H1 (cell line): ENCODE results near the gene ASPDH. TPM values are rescaled to one million over a fixed set of nuclear protein-coding genes. Genes with fewer than 3 reads are reported as not detected.

Experiments used
- CTCF ChIA-PET: fragments of 300-600 bp; sonication (Branson Sonifier 250); formaldehyde crosslinking; loops from one replicate; lab custom pipeline; 2021; ENCODE audit not compliant: partially characterized antibody; lab: Charles Lee
- POLR2A ChIA-PET: fragments of 300-600 bp; sonication (Branson Sonifier 250); formaldehyde crosslinking; loops from one replicate; lab custom pipeline; 2021; ENCODE audit warnings: inconsistent platforms; ENCODE audit not compliant: partially characterized antibody; lab: Charles Lee
- DNase-seq, 2 experiments: peaks; one replicate each; pipeline versions ENCODE4 v3.0.0 to v3.0.0-alpha.2; 2010 to 2022; ENCODE audit warnings: low spot score in 2 of 2, low read depth in 1 of 2, mixed read lengths in 1 of 2
- FAIRE-seq: peaks from 2 replicates; lab custom pipeline; 2011; peaks lifted over from hg19 to GRCh38; lab: Jason Lieb, UNC
- H2AFZ ChIP-seq: 2 replicates; pipeline ENCODE4 v1.8.1; 2012; ENCODE audit warnings: low read length, inconsistent platforms
- H2AK5ac ChIP-seq: 2 replicates; pipeline ENCODE4 v1.6.1; 2013; ENCODE audit warnings: low read depth, low read length
- H2BK120ac ChIP-seq: replicated peaks from 2 replicates; pipeline ENCODE3; 2013; ENCODE audit warnings: low read depth, low read length, inconsistent platforms
- H2BK12ac ChIP-seq: 2 replicates; pipeline ENCODE4 v1.6.1; 2013; ENCODE audit warnings: low read depth, low read length
- H2BK15ac ChIP-seq: 2 replicates; pipeline ENCODE4 v1.6.1; 2013; ENCODE audit warnings: low read length
- H2BK20ac ChIP-seq: 2 replicates; pipeline ENCODE4 v1.6.1; 2013; ENCODE audit warnings: low read length
- H2BK5ac ChIP-seq: 2 replicates; pipeline ENCODE4 v1.6.1; 2013; ENCODE audit warnings: low read depth, low read length
- H3K14ac ChIP-seq: 2 replicates; pipeline ENCODE4 v1.6.1; 2013; ENCODE audit warnings: inconsistent platforms; ENCODE audit not compliant: insufficient read length
- H3K18ac ChIP-seq: 2 replicates; pipeline ENCODE4 v1.6.1; 2013; ENCODE audit warnings: low read length; ENCODE audit errors: extremely low read depth
- H3K23ac ChIP-seq: 2 replicates; pipeline ENCODE4 v1.6.1; 2013; ENCODE audit warnings: inconsistent platforms; ENCODE audit not compliant: insufficient read length
- H3K23me2 ChIP-seq: 2 replicates; pipeline ENCODE4 v1.6.1; 2013; ENCODE audit warnings: low read depth, low read length
- H3K27ac ChIP-seq: 2 replicates; pipeline ENCODE4 v1.6.1; 2011; ENCODE audit warnings: low read depth, low read length, inconsistent platforms
- H3K27me3 ChIP-seq, 4 experiments: replicated peaks in 1 of 4; 1 replicate in 1 of 4; 2 replicates in 3 of 4; pipeline versions ENCODE4 v1.6.1 to v1.8.1; 2011 to 2013; ENCODE audit warnings: low read length in 3 of 4, mild to moderate bottlenecking in 3 of 4, inconsistent platforms in 2 of 4, mixed read lengths in 2 of 4, moderate library complexity in 1 of 4; ENCODE audit not compliant: control insufficient read depth in 3 of 4, insufficient read depth in 3 of 4; ENCODE audit errors: extremely low read depth in 1 of 4
- H3K36me3 ChIP-seq, 4 experiments: 2 replicates each; pipeline versions ENCODE4 v1.6.1 to v1.8.1; 2011 to 2013; ENCODE audit warnings: mild to moderate bottlenecking in 4 of 4, low read length in 3 of 4, moderate library complexity in 2 of 4, control low read depth in 1 of 4, inconsistent platforms in 1 of 4; ENCODE audit not compliant: insufficient read depth in 4 of 4, control insufficient read depth in 2 of 4
- H3K4ac ChIP-seq: replicated peaks from 2 replicates; pipeline ENCODE3; 2013; ENCODE audit warnings: low read length, low read depth, mixed read lengths, inconsistent platforms; ENCODE audit not compliant: insufficient read length
- H3K4me1 ChIP-seq, 4 experiments: replicated peaks in 1 of 4; 1 replicate in 1 of 4; 2 replicates in 3 of 4; pipeline versions ENCODE4 v1.6.1 to v1.8.1; 2011 to 2013; ENCODE audit warnings: low read length in 3 of 4, inconsistent platforms in 2 of 4, mixed read lengths in 1 of 4; ENCODE audit not compliant: insufficient read depth in 4 of 4, control insufficient read depth in 3 of 4
- H3K4me2 ChIP-seq, 2 experiments: 2 replicates each; pipeline versions ENCODE4 v1.6.1 to v1.8.1; 2011 to 2013; ENCODE audit warnings: low read depth in 2 of 2, low read length in 2 of 2, control low read depth in 1 of 2, inconsistent platforms in 1 of 2, mild to moderate bottlenecking in 1 of 2; ENCODE audit not compliant: insufficient read depth in 1 of 2
- H3K4me3 ChIP-seq, 4 experiments: fragments of 200-600, 300-600 bp in 1 of 4; sonication (generic), shearing (Covaris generic), sonication (Bioruptor Twin) in 1 of 4; 2 replicates each; pipeline versions ENCODE4 v1.5.1 to v1.8.1; 2011 to 2016; ENCODE audit warnings: low read length in 4 of 4, low read depth in 3 of 4, control low read depth in 2 of 4, inconsistent platforms in 2 of 4, mild to moderate bottlenecking in 2 of 4, mixed read lengths in 1 of 4, moderate library complexity in 1 of 4; ENCODE audit not compliant: insufficient read depth in 2 of 4; ENCODE audit errors: extremely low read depth in 1 of 4
- H3K56ac ChIP-seq: replicated peaks from 2 replicates; pipeline ENCODE3; 2013; ENCODE audit warnings: low read depth, mild to moderate bottlenecking, mixed read lengths, low read length, inconsistent platforms; ENCODE audit not compliant: insufficient read length
- H3K79me1 ChIP-seq: 2 replicates; pipeline ENCODE4 v1.6.1; 2013; ENCODE audit warnings: low read depth, low read length, control low read depth
- H3K79me2 ChIP-seq, 2 experiments: 2 replicates each; pipeline versions ENCODE4 v1.6.1 to v1.8.1; 2012 to 2013; ENCODE audit warnings: low read length in 2 of 2, mild to moderate bottlenecking in 2 of 2, inconsistent platforms in 1 of 2; ENCODE audit not compliant: insufficient read depth in 2 of 2, control insufficient read depth in 1 of 2
- H3K9ac ChIP-seq, 4 experiments: replicated peaks in 1 of 4; 1 replicate in 1 of 4; 2 replicates in 3 of 4; pipeline versions ENCODE4 v1.6.1 to v1.8.1; 2011 to 2013; ENCODE audit warnings: low read depth in 3 of 4, low read length in 3 of 4, control low read depth in 2 of 4, mild to moderate bottlenecking in 2 of 4, moderate library complexity in 2 of 4, inconsistent platforms in 1 of 4; ENCODE audit errors: extremely low read depth in 1 of 4
- H3K9me3 ChIP-seq, 2 experiments: 2 replicates each; pipeline versions ENCODE4 v1.6.1 to v1.8.1; 2012 to 2013; ENCODE audit warnings: mild to moderate bottlenecking in 2 of 2, moderate library complexity in 2 of 2, control low read depth in 1 of 2, inconsistent platforms in 1 of 2, low read depth in 1 of 2, low read length in 1 of 2, mixed read lengths in 1 of 2; ENCODE audit not compliant: insufficient read depth in 2 of 2
- H4K20me1 ChIP-seq, 2 experiments: replicated peaks in 1 of 2; 2 replicates each; pipeline versions ENCODE3 to v1.8.1; 2011 to 2013; ENCODE audit warnings: inconsistent platforms in 2 of 2, low read length in 2 of 2, mild to moderate bottlenecking in 1 of 2; ENCODE audit not compliant: insufficient read depth in 2 of 2, control insufficient read depth in 1 of 2
- H4K5ac ChIP-seq: 2 replicates; pipeline ENCODE4 v1.6.1; 2013; ENCODE audit warnings: low read length, low read depth, mixed read lengths, inconsistent platforms; ENCODE audit not compliant: insufficient read length
- H4K8ac ChIP-seq: 2 replicates; pipeline ENCODE4 v1.8.0; 2013; ENCODE audit warnings: mild to moderate bottlenecking, moderate library complexity, low read length, inconsistent platforms; ENCODE audit not compliant: insufficient read depth; ENCODE audit errors: extremely low read depth
- H4K91ac ChIP-seq: replicated peaks from 2 replicates; pipeline ENCODE3; 2013; ENCODE audit warnings: low read length, mixed read lengths, inconsistent platforms; ENCODE audit not compliant: insufficient read length
- ASH2L ChIP-seq: fragments of 200-600, 300-600 bp; sonication (generic); IDR thresholded peaks from one replicate; pipeline ENCODE4 v1.7.1; 2017; ENCODE audit warnings: low read length
- CHD1 ChIP-seq: IDR thresholded peaks from 2 replicates; pipeline ENCODE4 v1.6.1; 2012; ENCODE audit warnings: low read depth, low read length, improper control_type of control experiment
- CTCF ChIP-seq, 3 experiments: IDR thresholded peaks; 1 replicate in 2 of 3; 2 replicates in 1 of 3; pipeline versions ENCODE4 v1.5.1 to v1.6.1; 2011; ENCODE audit warnings: low read length in 3 of 3, mild to moderate bottlenecking in 3 of 3, inconsistent platforms in 2 of 3, low read depth in 1 of 3, moderate library complexity in 1 of 3; ENCODE audit not compliant: insufficient read depth in 1 of 3; ENCODE audit errors: control extremely low read depth in 1 of 3
- HDAC6 ChIP-seq: IDR thresholded peaks from one replicate; pipeline ENCODE4 v1.7.1; 2012; ENCODE audit warnings: low read depth, mild to moderate bottlenecking, inconsistent platforms, low read length, moderate library complexity
- KDM1A ChIP-seq: fragments of 200-600, 300-600 bp; sonication (generic); IDR thresholded peaks from 2 replicates; pipeline ENCODE4 v1.7.1; 2016; ENCODE audit warnings: mild to moderate bottlenecking, low read length, borderline replicate concordance
- PHF8 ChIP-seq: fragments of 200-600 bp; sonication (generic); conservative IDR thresholded peaks from 2 replicates; pipeline ENCODE4 v1.7.1; 2012; ENCODE audit warnings: low read depth, mild to moderate bottlenecking, inconsistent platforms, low read length, moderate library complexity
- POLR2A ChIP-seq, 2 experiments: IDR thresholded peaks; 1 replicate in 1 of 2; 2 replicates in 1 of 2; pipeline ENCODE4 v1.6.1; 2011; ENCODE audit warnings: low read depth in 2 of 2, low read length in 2 of 2, mild to moderate bottlenecking in 2 of 2; ENCODE audit errors: control extremely low read depth in 1 of 2
- SAP30 ChIP-seq: fragments of 300-600 bp; sonication (generic); IDR thresholded peaks from 2 replicates; pipeline ENCODE4 v1.7.1; 2012; ENCODE audit warnings: low read length, moderate library complexity, mild to moderate bottlenecking, inconsistent platforms; ENCODE audit not compliant: insufficient read depth, insufficient replicate concordance
- TAF1 ChIP-seq: IDR thresholded peaks from 2 replicates; pipeline ENCODE4 v1.6.1; 2011; ENCODE audit warnings: mild to moderate bottlenecking, low read depth, low read length
- USF2 ChIP-seq: IDR thresholded peaks from 2 replicates; pipeline ENCODE4 v1.6.1; 2011; ENCODE audit warnings: low read length, improper control_type of control experiment
- WGBS, 2 experiments: shearing (Covaris generic) in 1 of 2; methylation state at CpG; one replicate each; pipeline versions ENCODE4 v1.1.6 to v1.1.7; 2013 to 2015; ENCODE audit warnings: low lambda C conversion rate in 2 of 2, mixed read lengths in 2 of 2, inconsistent platforms in 1 of 2, low coverage in 1 of 2, missing lambda C conversion rate in 1 of 2; ENCODE audit not compliant: insufficient replicate concordance in 2 of 2, insufficient coverage in 1 of 2, insufficient read length in 1 of 2; ENCODE audit errors: extremely low coverage in 1 of 2, missing lambda C conversion rate in 1 of 2; 5-methylcytosine and 5-hydroxymethylcytosine counted together
- polyA plus RNA-seq, 7 experiments: library from polyadenylated mRNA; depleted of rRNA in 3 of 7; stranded (reverse) in 5 of 7; unstranded in 2 of 7; fragments of >200 nt in 5 of 7; fragments of 200-250 nt in 2 of 7; gene quantifications; 1 replicate in 5 of 7; 2 replicates in 1 of 7; 4 replicates in 1 of 7; pipeline versions ENCODE4 v1.2.1 to v1.2.3, GENCODE V29; 2011 to 2013; ENCODE audit warnings: missing spikeins in 2 of 7, mixed read lengths in 2 of 7
- total RNA-seq: library from RNA; stranded (reverse); fragmentation: NEBNext Ultra II Directional; extraction: Animal tissue kit (Norgen Biotek cat#: 25700); gene quantifications from 2 replicates; pipeline ENCODE4 v1.2.1, GENCODE V29; 2021

The ASPDH gene
- total and polyA plus RNA-seq, 2 of the 8 experiments (the other 6 are each of a cell fraction or from before 2014, with no cell fraction given), result not detected

- H4K8ac ChIP-seq, result no peak overlapping the region
- H4K91ac ChIP-seq, result no peak overlapping the region
- H3K79me1 ChIP-seq, result no peaks in the 10 kb centered on the region
- no peak overlapping the region for H3K4me3 ChIP-seq
- no peak overlapping the region for H2BK15ac ChIP-seq
- no peak overlapping the region for H2BK5ac ChIP-seq
- CTCF ChIA-PET, result no interaction called here
- H3K18ac ChIP-seq, result no peak overlapping the region
- H2BK120ac ChIP-seq, result no peak overlapping the region
- H3K23ac ChIP-seq, result no peak overlapping the region
- TF ChIP-seq USF2, result no peak
- TF ChIP-seq TAF1, result no peak
- TF ChIP-seq KDM1A, result no peak
- no peak for TF ChIP-seq CTCF (IDR thresholded peaks at IDR 0.05; ENCODE audit: control extremely low read depth in 1 of 3, insufficient read depth in 1 of 3, low read depth in 1 of 3, low read length in 3 of 3)
- no peak for TF ChIP-seq PHF8
- no peak for TF ChIP-seq SAP30
- TF ChIP-seq POLR2A (IDR thresholded peaks at IDR 0.05; ENCODE audit: control extremely low read depth in 1 of 2, low read depth in 2 of 2, low read length in 2 of 2), result no peak
- no peak for TF ChIP-seq ASH2L
- TF ChIP-seq CHD1, result no peak
- no peak for TF ChIP-seq HDAC6
- no peaks in the 10 kb centered on the region for H4K20me1 ChIP-seq
- no peak overlapping the region for H4K5ac ChIP-seq
- no peaks in the 10 kb centered on the region for H3K36me3 ChIP-seq
- no peak overlapping the region for H2BK20ac ChIP-seq
- H3K14ac ChIP-seq, result no peak overlapping the region
- POLR2A ChIA-PET, result no interaction called here
- H3K9ac ChIP-seq, result no peak overlapping the region
- no peak overlapping the region for H3K4ac ChIP-seq
- peaks cover 4% of the 10 kb centered on the region; the same call in 1 of the 2 replicates for H3K23me2 ChIP-seq
- FAIRE-seq (no peak), DNase-seq (no peak)
- H3K27ac ChIP-seq, result no peak overlapping the region
- no peaks in the 10 kb centered on the region for H3K9me3 ChIP-seq
- no peak overlapping the region; a peak in 1 of 4 replicates for H3K4me2 ChIP-seq
- WGBS, 2 experiments, result 74% methylated on average over 8 of the region's 8 CpGs; no CpG with 5 or more reads in 1 of the 2 experiments
- H2AK5ac ChIP-seq, result no peak overlapping the region
- H2AFZ ChIP-seq, result no peak overlapping the region
- H3K56ac ChIP-seq, result no peak overlapping the region
- no peaks in the 10 kb centered on the region for H3K79me2 ChIP-seq
- H2BK12ac ChIP-seq, result no peak overlapping the region
- peaks cover 10 to 70% (median 60%) of the 10 kb centered on the region in 4 experiments for H3K27me3 ChIP-seq
- H3K4me1 ChIP-seq, result peaks cover 0 to 17% (median 9%) of the 10 kb centered on the region in 4 experiments; a peak in 5 of 7 replicates
Observed at GRCh38 chr19:50493171-50493570, 20.5 kb downstream of the ASPDH start.
